SK-N-SH treated with all-trans-retinoic acid at 6 μM for 48 hours (cell line): ENCODE measurements around the gene NUPR2.
A peak's percentile ranks its signal among the peaks of the same experiment; 100 is the strongest.

Source experiments
- ARNTL ChIP-seq: fragments of 450-650 bp; formaldehyde crosslinking; IDR thresholded peaks from 2 replicates; pipeline ENCODE4 v1.5.0; 2020; ENCODE audit warnings: low read depth, mild to moderate bottlenecking, moderate library complexity, borderline replicate concordance
- ISL1 ChIP-seq: fragments of 250-450 bp; sonication (Bioruptor Pico); IDR thresholded peaks from 2 replicates; pipeline ENCODE4 v2.1.2; 2022; ENCODE audit warnings: mild to moderate bottlenecking, moderate library complexity
- POU6F1 ChIP-seq: fragments of 250-450 bp; sonication (Bioruptor Pico); IDR thresholded peaks from 2 replicates; pipeline ENCODE4 v1.8.0; 2021; ENCODE audit warnings: low read depth, mild to moderate bottlenecking, moderate library complexity, borderline replicate concordance
- RARB ChIP-seq: fragments of 250-450 bp; sonication (Bioruptor Pico); IDR thresholded peaks from 2 replicates; pipeline ENCODE4 v1.8.0; 2021; ENCODE audit warnings: mild to moderate bottlenecking, moderate library complexity
- TCF4 ChIP-seq: fragments of 250-450 bp; sonication (Bioruptor Pico); IDR thresholded peaks from 2 replicates; pipeline ENCODE4 v1.8.0; 2021; ENCODE audit warnings: mild to moderate bottlenecking, moderate library complexity, borderline replicate concordance
- TSHZ2 ChIP-seq: fragments of 250-450 bp; sonication (Bioruptor Pico); IDR thresholded peaks from 2 replicates; pipeline ENCODE4 v1.5.0; 2020; ENCODE audit warnings: mild to moderate bottlenecking, moderate library complexity
- ZFP3 ChIP-seq: fragments of 250-450 bp; sonication (Bioruptor Pico); IDR thresholded peaks from 2 replicates; pipeline ENCODE4 v1.5.0; 2020; ENCODE audit warnings: mild to moderate bottlenecking, moderate library complexity
- ZFP30 ChIP-seq: fragments of 450-650 bp; formaldehyde crosslinking; IDR thresholded peaks from 2 replicates; pipeline ENCODE4 v1.5.0; 2022; ENCODE audit warnings: mild to moderate bottlenecking, moderate library complexity
- ZNF70 ChIP-seq: fragments of 450-650 bp; formaldehyde crosslinking; IDR thresholded peaks from 2 replicates; pipeline ENCODE4 v1.5.0; 2020; ENCODE audit warnings: mild to moderate bottlenecking, moderate library complexity

GRCh38 chr7:56097700-56098099 lies 18.5 kb downstream of the NUPR2 start:
- no peak for TF ChIP-seq ZFP3 (CRISPR knock-in tag)
- TF ChIP-seq RARB = peak; percentile 83; the same call in 1 of the 2 replicates
- no peak for TF ChIP-seq ZFP30 (CRISPR knock-in tag)
- TF ChIP-seq TSHZ2 (CRISPR knock-in tag) = no peak
- TF ChIP-seq TCF4 (CRISPR knock-in tag) = peak; percentile 68
- TF ChIP-seq POU6F1 (CRISPR knock-in tag) = no peak
- no peak for TF ChIP-seq ARNTL (CRISPR knock-in tag)
- no peak for TF ChIP-seq ZNF70 (CRISPR knock-in tag)
- TF ChIP-seq ISL1 (CRISPR knock-in tag) = no peak
